Brain microvascular endothelial cell (primary cell): ENCODE data around the gene CDC14A.
"Not testable (repeated sequence)": the region's sequence is repeated elsewhere in the genome, so short reads cannot be mapped to it uniquely, and the experiment has no call there.

Source experiments
- DNase-seq: peaks from one replicate; pipeline ENCODE4 v3.0.0-alpha.2; 2020
- H3K27ac ChIP-seq: fragments of 250-450 bp; sonication (Bioruptor Pico); 2 replicates; pipeline ENCODE4 v1.5.1; 2020; ENCODE audit warnings: mild to moderate bottlenecking, moderate library complexity
- H3K27me3 ChIP-seq: fragments of 250-450 bp; sonication (Bioruptor Pico); replicated peaks from 2 replicates; pipeline ENCODE4 v1.5.1; 2020; ENCODE audit warnings: mild to moderate bottlenecking
- H3K36me3 ChIP-seq: fragments of 250-450 bp; sonication (Bioruptor Pico); replicated peaks from 2 replicates; pipeline ENCODE4 v1.5.1; 2020; ENCODE audit warnings: mild to moderate bottlenecking
- H3K4me3 ChIP-seq: 2 replicates; pipeline ENCODE4 v1.5.1; 2011; ENCODE audit warnings: low read depth, mild to moderate bottlenecking, control low read depth, low read length, moderate library complexity
- CTCF ChIP-seq: IDR thresholded peaks from 2 replicates; pipeline ENCODE4 v1.5.1; 2011; ENCODE audit warnings: low read depth, mild to moderate bottlenecking, moderate library complexity, low read length, control low read depth, inconsistent platforms; ENCODE audit errors: missing control alignments
- in situ Hi-C: cut with HindIII; loops from 2 replicates; pipeline ENCODE4 v1.10.0; 2017; ENCODE audit warnings: low sequenced_read_pairs, low pct_ligation_motif_present

The CDC14A gene

GRCh38 chr1:100366209-100366525 is 13.9 kb downstream of the CDC14A start:
- Histone ChIP-seq H3K27ac (no peak overlapping the region), H3K4me3 (no peak overlapping the region), H3K36me3 (no peaks in the 10 kb centered on the region), H3K27me3 (no peaks in the 10 kb centered on the region)
- no peak for DNase-seq
- in situ Hi-C loops, result no loop called here
- no peak for TF ChIP-seq CTCF

- H3K27me3 ChIP-seq, DNase-seq, H3K27ac ChIP-seq, in situ Hi-C loops, H3K36me3 ChIP-seq, H3K4me3 ChIP-seq: not testable (repeated sequence)
Measured at GRCh38 chr1:100369339-100369738, 17.0 kb downstream of the CDC14A start.

GRCh38 chr1:100373953-100374352 is 21.6 kb downstream of the CDC14A start:
- H3K27me3 ChIP-seq, H3K27ac ChIP-seq, in situ Hi-C loops, H3K36me3 ChIP-seq, DNase-seq, H3K4me3 ChIP-seq: not testable (repeated sequence)

GRCh38 chr1:100376890-100377289 is 24.6 kb downstream of the CDC14A start:
- H3K27me3 ChIP-seq, H3K27ac ChIP-seq, in situ Hi-C loops, DNase-seq, H3K36me3 ChIP-seq, H3K4me3 ChIP-seq: not testable (repeated sequence)

GRCh38 chr1:100377590-100378361 is 25.5 kb downstream of the CDC14A start:
- no peak overlapping the region for H3K27ac ChIP-seq
- in situ Hi-C loops, result no loop called here
- H3K36me3 ChIP-seq, result no peaks in the 10 kb centered on the region
- no peak for TF ChIP-seq CTCF
- no peak overlapping the region for H3K4me3 ChIP-seq
- DNase-seq, result no peak
- H3K27me3 ChIP-seq, result no peaks in the 10 kb centered on the region

GRCh38 chr1:100378956-100379355 is 26.6 kb downstream of the CDC14A start:
- H3K4me3 ChIP-seq, result no peak overlapping the region
- no peak for TF ChIP-seq CTCF
- H3K27ac ChIP-seq, result no peak overlapping the region
- H3K27me3 ChIP-seq, result no peaks in the 10 kb centered on the region
- in situ Hi-C loops, result no loop called here
- DNase-seq, result no peak
- no peaks in the 10 kb centered on the region for H3K36me3 ChIP-seq

GRCh38 chr1:100380635-100381034 is 28.3 kb downstream of the CDC14A start:
- no peak for DNase-seq
- in situ Hi-C loops, result no loop called here
- Histone ChIP-seq H3K27ac (no peak overlapping the region), H3K4me3 (no peak overlapping the region), H3K36me3 (no peaks in the 10 kb centered on the region), H3K27me3 (no peaks in the 10 kb centered on the region)
- no peak for TF ChIP-seq CTCF
